ENCODE measurements around the gene EXOC6B. TPM values are rescaled to one million over a fixed set of nuclear protein-coding genes. Genes with fewer than 3 reads are reported as not detected.

Gene EXOC6B
- total RNA-seq, 4 donors from 2014 or later: 15.7 to 58.4 (median 37.9) TPM

- no peak overlapping the region for H3K27ac ChIP-seq
- H3K9me3 ChIP-seq: no peaks in the 10 kb centered on the region
- intact Hi-C loops (cut with DNase I; ENCODE audit: low total_unique reads): no loop called here
- no peaks in the 10 kb centered on the region for H3K36me3 ChIP-seq
- in situ Hi-C loops (cut with MboI; ENCODE audit: low pct_ligation_motif_present in 1 of 4, low pct_unique_long_range_greater_than_20kb in 1 of 4, low sequenced_read_pairs in 3 of 4): no loop called here
- WGBS, 2 donors (ENCODE audit: low coverage in 1 of 2): 93 to 100% methylated on average over 1 of the region's 1 CpG
- DNase-seq: no peak
- TF ChIP-seq POLR2AphosphoS5 (IDR thresholded peaks at IDR 0.05): no peak
- no peak for TF ChIP-seq EP300 (IDR thresholded peaks at IDR 0.05; ENCODE audit: low read depth)
- TF ChIP-seq POLR2A (IDR thresholded peaks at IDR 0.05): no peak
- TF ChIP-seq, protein P1, sequence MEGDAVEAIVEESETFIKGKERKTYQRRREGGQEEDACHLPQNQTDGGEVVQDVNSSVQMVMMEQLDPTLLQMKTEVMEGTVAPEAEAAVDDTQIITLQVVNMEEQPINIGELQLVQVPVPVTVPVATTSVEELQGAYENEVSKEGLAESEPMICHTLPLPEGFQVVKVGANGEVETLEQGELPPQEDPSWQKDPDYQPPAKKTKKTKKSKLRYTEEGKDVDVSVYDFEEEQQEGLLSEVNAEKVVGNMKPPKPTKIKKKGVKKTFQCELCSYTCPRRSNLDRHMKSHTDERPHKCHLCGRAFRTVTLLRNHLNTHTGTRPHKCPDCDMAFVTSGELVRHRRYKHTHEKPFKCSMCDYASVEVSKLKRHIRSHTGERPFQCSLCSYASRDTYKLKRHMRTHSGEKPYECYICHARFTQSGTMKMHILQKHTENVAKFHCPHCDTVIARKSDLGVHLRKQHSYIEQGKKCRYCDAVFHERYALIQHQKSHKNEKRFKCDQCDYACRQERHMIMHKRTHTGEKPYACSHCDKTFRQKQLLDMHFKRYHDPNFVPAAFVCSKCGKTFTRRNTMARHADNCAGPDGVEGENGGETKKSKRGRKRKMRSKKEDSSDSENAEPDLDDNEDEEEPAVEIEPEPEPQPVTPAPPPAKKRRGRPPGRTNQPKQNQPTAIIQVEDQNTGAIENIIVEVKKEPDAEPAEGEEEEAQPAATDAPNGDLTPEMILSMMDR (IDR thresholded peaks at IDR 0.05): no peak
- H3K4me1 ChIP-seq: no peaks in the 10 kb centered on the region
- H3K4me3 ChIP-seq: no peak overlapping the region
- H3K27me3 ChIP-seq: no peaks in the 10 kb centered on the region
Observed at GRCh38 chr2:72750466-72750865, 75.4 kb downstream of the EXOC6B start.

DNA sequence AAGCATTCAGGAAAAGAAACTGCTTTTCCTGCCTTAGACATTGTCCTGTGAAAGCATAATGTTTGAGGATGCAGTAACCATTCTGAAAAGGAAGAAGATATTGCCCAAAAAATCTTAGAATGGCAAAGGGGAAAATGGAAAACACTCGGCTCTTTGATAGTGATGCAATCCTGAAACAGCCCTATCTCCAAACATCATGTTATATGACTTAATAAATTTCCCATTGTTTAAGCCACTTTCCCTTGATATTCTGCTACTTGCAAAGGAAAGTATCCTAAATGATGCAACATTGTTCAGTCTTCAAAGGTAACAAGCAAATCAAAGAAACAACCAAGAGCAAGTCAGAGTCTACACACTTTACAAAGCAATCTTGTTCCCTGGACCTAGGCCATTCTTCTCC, 78.5 kb downstream of the EXOC6B start:
- no peaks in the 10 kb centered on the region for H3K9me3 ChIP-seq
- no peak overlapping the region for H3K27ac ChIP-seq
- no peaks in the 10 kb centered on the region for H3K36me3 ChIP-seq
- DNase-seq: no peak
- intact Hi-C loops (cut with DNase I; ENCODE audit: low total_unique reads) (no loop called here), in situ Hi-C loops (cut with MboI; ENCODE audit: low pct_ligation_motif_present in 1 of 4, low pct_unique_long_range_greater_than_20kb in 1 of 4, low sequenced_read_pairs in 3 of 4) (loop anchor here in 3 of 4 donors (10.0 to 25.0 kb wide), 5 partner anchors 593 to 1210 kb away; partner anchors contain the start of gene CYP26B1 (in 1 of the 3))
- H3K4me3 ChIP-seq: no peak overlapping the region
- H3K4me1 ChIP-seq: no peaks in the 10 kb centered on the region
- H3K27me3 ChIP-seq: no peaks in the 10 kb centered on the region
- WGBS, 2 donors (ENCODE audit: low coverage in 1 of 2): 78 to 84% methylated on average over 1 of the region's 1 CpG
- TF ChIP-seq, protein P1 (IDR thresholded peaks at IDR 0.05): no peak
- TF ChIP-seq POLR2AphosphoS5 (IDR thresholded peaks at IDR 0.05) (no peak), EP300 (IDR thresholded peaks at IDR 0.05; ENCODE audit: low read depth) (no peak), POLR2A (IDR thresholded peaks at IDR 0.05) (no peak)

DNA sequence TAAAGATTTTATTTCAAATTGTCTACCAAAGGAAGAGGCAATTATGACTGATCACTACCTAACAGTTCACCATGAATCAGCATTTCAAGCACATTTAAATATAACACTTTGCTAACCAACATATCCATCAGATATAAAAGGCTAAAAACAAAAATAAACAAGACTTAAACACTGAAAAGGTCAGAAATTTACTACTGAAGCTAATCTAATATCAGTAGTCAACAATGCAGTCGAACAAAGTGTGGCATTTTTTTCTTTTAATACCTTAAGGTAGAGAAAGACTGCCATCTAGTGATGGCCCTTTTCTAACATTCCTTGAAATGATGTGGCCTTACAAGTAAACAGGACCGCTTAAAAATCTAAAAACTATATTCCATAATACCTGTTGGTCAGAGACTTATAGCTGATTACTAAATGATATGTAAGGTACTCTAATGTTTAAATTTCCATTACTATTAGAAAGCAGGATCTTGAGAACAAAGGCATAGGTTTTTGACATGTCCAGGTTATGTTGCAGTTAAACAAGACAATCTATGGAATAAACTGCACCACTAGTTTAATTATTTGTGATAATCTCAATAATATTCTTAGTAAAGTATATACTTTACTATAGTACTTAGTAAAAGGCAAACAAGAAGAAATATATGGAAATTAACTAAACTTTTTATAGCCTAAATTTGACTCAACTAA, 80.0 kb downstream of the EXOC6B start:
- intact Hi-C loops (cut with DNase I; ENCODE audit: low total_unique reads): no loop called here

DNA sequence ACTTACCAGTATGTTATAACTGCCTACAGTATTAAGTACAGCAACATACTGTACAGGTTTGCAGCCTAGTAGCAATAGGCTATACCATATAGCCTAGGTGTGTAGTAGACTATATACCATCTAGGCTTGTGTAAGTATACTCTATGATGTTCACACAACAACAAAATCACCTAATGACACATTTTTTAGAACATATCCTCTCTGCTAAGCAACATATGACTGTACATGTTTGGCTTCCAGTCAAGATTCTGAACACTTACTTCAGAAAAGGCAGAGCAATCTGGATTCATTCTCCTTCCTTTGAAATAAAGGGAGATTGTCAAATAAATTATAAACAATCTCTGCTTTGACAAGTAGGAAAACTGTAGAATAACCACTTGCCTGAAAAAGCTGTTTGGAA, 81.8 kb downstream of the EXOC6B start:
- Histone ChIP-seq H3K36me3 (peaks cover 0 to 10% (median 0%) of the 10 kb centered on the region in 4 donors), H3K27me3 (no peaks in the 10 kb centered on the region), H3K9me3 (no peaks in the 10 kb centered on the region), H3K4me3 (no peak overlapping the region), H3K4me1 (no peaks in the 10 kb centered on the region), H3K27ac (no peak overlapping the region)
- intact Hi-C loops (cut with DNase I; ENCODE audit: low total_unique reads) (loop anchor here (5.0 kb wide), 1 partner anchor 812 kb away; no protein-coding TSS in a partner anchor), in situ Hi-C loops (cut with MboI; ENCODE audit: low pct_ligation_motif_present in 1 of 4, low pct_unique_long_range_greater_than_20kb in 1 of 4, low sequenced_read_pairs in 3 of 4) (loop anchor here in 3 of 4 donors (10.0 to 25.0 kb wide), 5 partner anchors 589 to 1207 kb away; partner anchors contain the start of gene CYP26B1 (in 1 of the 3))
- TF ChIP-seq POLR2A (IDR thresholded peaks at IDR 0.05) (no peak), EP300 (IDR thresholded peaks at IDR 0.05; ENCODE audit: low read depth) (no peak), POLR2AphosphoS5 (IDR thresholded peaks at IDR 0.05) (no peak)
- TF ChIP-seq, protein P1 (IDR thresholded peaks at IDR 0.05): no peak
- no peak for DNase-seq

More for the DNA sequence above, 80.0 kb downstream of the EXOC6B start:
- Histone ChIP-seq H3K4me3 (no peak overlapping the region), H3K27ac (no peak overlapping the region), H3K36me3 (peaks cover 0 to 4% (median 0%) of the 10 kb centered on the region in 4 donors), H3K9me3 (no peaks in the 10 kb centered on the region), H3K4me1 (no peaks in the 10 kb centered on the region), H3K27me3 (no peaks in the 10 kb centered on the region)
- no peak for DNase-seq
- in situ Hi-C loops (cut with MboI; ENCODE audit: low pct_ligation_motif_present in 1 of 4, low pct_unique_long_range_greater_than_20kb in 1 of 4, low sequenced_read_pairs in 3 of 4): loop anchor here in 3 of 4 donors (10.0 to 25.0 kb wide), 5 partner anchors 591 to 1209 kb away; partner anchors contain the start of gene CYP26B1 (in 1 of the 3)
- 23 to 28% methylated on average over 2 of the region's 2 CpGs for WGBS, 2 donors (ENCODE audit: low coverage in 1 of 2)
- TF ChIP-seq, protein P1 (IDR thresholded peaks at IDR 0.05): peak; percentile 52 to 61 (median 56)
- no peak for TF ChIP-seq POLR2A (IDR thresholded peaks at IDR 0.05)
